Measurements from ENCODE around the gene KRABD2.
"Not testable (repeated sequence)": the region's sequence is repeated elsewhere in the genome, so short reads cannot be mapped to it uniquely, and the experiment has no call there.

KRABD2 gene

DNA sequence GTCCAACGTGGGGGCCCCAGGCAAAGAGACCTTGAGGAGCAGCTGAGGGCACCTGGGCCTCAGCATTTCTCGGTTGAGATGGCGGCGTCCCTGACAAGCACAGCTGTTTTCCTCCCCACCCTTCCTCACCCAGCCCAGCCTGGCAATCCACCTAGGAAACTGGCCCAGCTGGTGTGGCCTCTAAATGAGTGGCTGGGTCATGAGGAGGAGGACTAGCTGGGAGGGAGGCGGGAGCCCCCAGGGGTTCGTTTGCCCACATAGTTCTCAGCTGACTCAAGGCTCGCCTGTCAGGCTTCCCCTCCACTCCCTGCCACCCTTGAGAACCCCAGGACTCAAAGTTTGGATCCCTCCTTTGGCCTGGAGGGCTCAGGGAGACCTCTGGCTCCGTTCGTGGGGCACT lies 15.2 kb upstream of the KRABD2 start:
- H3K9me3 Mint-ChIP-seq: no peaks in the 10 kb centered on the region
- H3K36me3 Mint-ChIP-seq: no peaks in the 10 kb centered on the region
- peaks cover 0 to 1% (median 0%) of the 10 kb centered on the region in 5 donors for H3K27me3 Mint-ChIP-seq
- no peak for ATAC-seq
- peaks cover 11 to 30% (median 23%) of the 10 kb centered on the region in 4 donors for H3K4me1 Mint-ChIP-seq
- POLR2A ChIA-PET: interaction anchor here (1.6 kb wide), 1 partner anchor 8 kb away, joined by 6 read pairs; no protein-coding TSS in a partner anchor
- H3K27ac Mint-ChIP-seq: peak overlapping the region in 2 of 10 donors; percentile 55 to 90
- DNase-seq: no peak
- H3K4me3 Mint-ChIP-seq: no peak overlapping the region

DNA sequence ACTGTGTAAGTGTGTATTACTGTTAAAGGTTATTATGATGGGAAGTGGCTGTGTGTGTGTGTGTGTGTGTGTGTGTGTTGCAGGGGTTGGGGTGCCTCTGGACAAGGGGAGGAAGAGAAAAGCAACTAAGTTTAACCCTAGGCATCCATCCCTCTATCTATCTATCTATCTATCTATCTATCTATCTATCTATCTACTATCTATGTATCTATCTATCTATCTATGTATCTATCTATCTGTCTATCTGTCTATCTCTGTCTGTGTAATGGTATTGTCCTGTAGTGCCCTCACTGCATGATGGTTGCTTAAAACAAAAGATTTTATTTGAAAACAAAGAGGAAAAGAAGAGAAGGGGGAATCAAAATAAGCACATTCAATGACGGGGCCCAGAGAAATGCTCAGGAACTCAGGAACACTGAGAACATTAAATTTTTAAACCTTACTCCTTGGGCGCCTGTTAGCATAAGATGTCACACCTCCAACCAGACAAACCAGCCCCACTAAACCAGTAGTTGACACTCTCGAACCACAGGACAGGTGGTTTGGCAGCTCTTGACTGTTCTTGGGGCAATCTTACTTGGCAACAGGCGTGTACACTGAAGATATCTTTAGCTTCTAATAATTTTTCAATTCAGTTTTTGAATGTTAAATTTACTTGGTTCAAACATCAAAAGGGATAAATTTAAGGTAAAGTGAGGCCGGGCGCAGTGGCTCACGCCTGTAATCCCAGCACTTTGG lies 11.6 kb upstream of the KRABD2 start:
- POLR2A ChIA-PET: no interaction called here
- Mint-ChIP-seq H3K27me3 (no peaks in the 10 kb centered on the region), H3K9me3 (no peaks in the 10 kb centered on the region), H3K36me3 (peaks cover 0 to under 1% (median under 1%) of the 10 kb centered on the region in 3 donors), H3K4me1 (peaks cover 12 to 36% (median 34%) of the 10 kb centered on the region in 4 donors), H3K4me3 (peak overlapping the region in 3 of 10 donors; percentile 6 to 68 (median 35)), H3K27ac (peak overlapping the region in 5 of 10 donors; percentile 5 to 90 (median 44))
- no peak for ATAC-seq
- peak in 1 of 10 donors; percentile 58 for DNase-seq

DNA sequence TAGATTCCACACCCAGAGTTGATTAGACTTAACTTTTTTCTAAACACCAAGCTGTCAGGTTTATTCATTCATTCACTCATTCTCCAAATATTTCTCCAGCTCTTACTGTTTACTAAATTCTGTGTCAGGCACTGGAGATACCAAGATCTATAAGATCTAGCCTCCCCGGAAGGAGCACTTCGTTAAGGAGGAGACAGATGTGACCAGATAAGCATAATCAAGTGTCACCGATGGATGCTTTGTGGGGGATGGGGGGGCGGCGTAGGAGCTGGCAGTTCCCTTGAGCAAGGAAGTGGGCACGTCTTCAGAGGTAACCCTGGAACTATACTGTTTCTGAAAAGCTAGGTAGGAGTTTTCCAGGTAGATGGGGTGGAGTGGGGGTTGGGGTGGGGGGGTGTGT lies 10.3 kb upstream of the KRABD2 start:
- no peaks in the 10 kb centered on the region for H3K9me3 Mint-ChIP-seq
- H3K4me3 Mint-ChIP-seq: peak overlapping the region in 2 of 10 donors; percentile 5 to 37
- H3K36me3 Mint-ChIP-seq: peaks cover 0 to 11% (median 6%) of the 10 kb centered on the region in 3 donors
- POLR2A ChIA-PET: interaction anchor here (0.6 to 0.7 kb wide), 2 partner anchors 49 to 361 kb away, joined by 3 read pairs; partner anchors contain the start of gene NDEL1
- ATAC-seq: no peak
- peak overlapping the region in 7 of 10 donors; percentile 20 to 83 (median 44) for H3K27ac Mint-ChIP-seq
- no peak for DNase-seq
- H3K27me3 Mint-ChIP-seq: no peaks in the 10 kb centered on the region
- peaks cover 12 to 47% (median 43%) of the 10 kb centered on the region in 4 donors for H3K4me1 Mint-ChIP-seq

DNA sequence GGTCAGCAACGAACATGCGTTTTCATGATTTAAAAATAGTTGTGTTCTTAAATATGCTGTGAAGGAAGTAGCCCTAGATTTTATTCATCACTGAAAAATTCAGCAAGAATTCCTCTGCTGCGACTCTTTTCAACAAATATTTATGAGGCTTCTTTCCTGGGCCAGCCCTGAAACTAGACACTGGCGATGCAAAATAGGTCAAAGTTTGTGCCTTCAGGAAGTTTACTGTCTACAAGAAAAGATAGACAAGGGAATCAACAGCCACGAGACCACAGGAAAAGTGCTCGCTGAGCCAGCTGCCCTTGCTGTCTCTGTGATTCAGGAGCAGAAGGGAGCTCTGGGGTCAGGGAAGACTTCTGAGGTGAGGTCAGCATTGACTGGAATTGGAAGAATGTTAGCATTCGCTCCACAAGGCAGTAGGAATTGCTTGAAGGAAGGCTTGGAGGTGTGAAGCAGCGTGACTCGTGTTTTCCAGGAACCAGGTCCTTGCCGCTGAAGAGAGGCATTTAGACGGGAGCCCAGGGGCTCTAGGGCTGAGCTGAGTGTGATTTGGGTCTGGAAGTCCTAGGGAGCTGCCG lies 8.4 kb upstream of the KRABD2 start:
- no peaks in the 10 kb centered on the region for H3K9me3 Mint-ChIP-seq
- ATAC-seq (no peak), DNase-seq (no peak)
- H3K27ac Mint-ChIP-seq: peak overlapping the region in 8 of 10 donors; percentile 59 to 98 (median 93)
- H3K27me3 Mint-ChIP-seq: no peaks in the 10 kb centered on the region
- peak overlapping the region; percentile 52 to 100 (median 98) for H3K4me3 Mint-ChIP-seq
- peaks cover 20 to 65% (median 59%) of the 10 kb centered on the region in 4 donors for H3K4me1 Mint-ChIP-seq
- POLR2A ChIA-PET: interaction anchor here (0.9 kb wide), 1 partner anchor 8 kb away, joined by 3 read pairs; the partner anchor contains the start of gene KRABD2
- H3K36me3 Mint-ChIP-seq: peaks cover 6 to 28% (median 9%) of the 10 kb centered on the region in 3 donors

DNA sequence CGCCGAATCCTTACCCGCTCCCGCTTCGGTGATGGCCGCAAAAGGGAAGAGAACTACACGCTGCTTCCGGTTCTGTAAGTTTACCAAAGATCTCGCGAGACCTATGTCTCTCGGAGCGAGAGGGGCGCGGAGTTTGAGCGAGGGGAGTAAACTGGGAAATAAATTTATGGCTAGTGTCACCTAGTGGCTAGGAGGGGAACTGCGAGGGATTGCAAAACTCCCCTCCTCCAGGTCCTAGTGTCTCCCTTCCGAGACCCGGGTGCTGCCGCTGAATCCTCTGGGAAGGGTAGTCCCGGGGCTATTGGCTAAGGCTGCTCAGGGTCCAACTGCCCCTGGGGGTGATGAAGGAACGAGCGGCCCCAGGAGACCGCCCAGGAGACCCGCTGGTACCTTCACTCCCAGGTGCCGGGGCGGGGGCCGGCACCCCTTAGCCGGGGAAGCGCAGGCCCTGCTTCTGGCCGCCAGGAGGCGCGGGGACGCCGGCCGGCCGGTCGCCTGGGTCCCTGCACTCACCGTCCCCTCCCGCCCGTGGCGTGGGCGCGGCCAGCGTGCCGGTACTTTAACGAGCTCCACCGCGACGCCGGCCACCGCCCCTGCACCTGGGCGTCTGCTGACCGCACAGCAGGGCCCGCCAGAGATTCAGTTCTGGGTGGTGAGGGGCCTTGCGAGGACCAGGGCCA lies 6.8 kb upstream of the KRABD2 start, which contains the start of gene RPL26:
TSS of gene RPL26 (minus strand) at position 51 of the 680 bp plus-strand sequence. CDS start 883 bp downstream, outside the sequence.
- DNase-seq (peak; percentile 82 to 100 (median 96)), ATAC-seq (peak; percentile 87 to 91)
- POLR2A ChIA-PET: interaction anchor here (0.6 to 1.5 kb wide), 11 partner anchors 9 to 541 kb away, joined by 3 to 11 read pairs (median 6); partner anchors contain the start of genes CTC1, NDEL1 and SLC25A35
- Mint-ChIP-seq H3K27ac (peak within 1 kb of the TSS; percentile 93 to 99 (median 96)), H3K4me3 (peak within 1 kb of the TSS; percentile 92 to 100 (median 98)), H3K27me3 (no peaks in the 10 kb centered on the region), H3K4me1 (peaks cover 20 to 75% (median 67%) of the 10 kb centered on the region in 4 donors), H3K9me3 (no peaks in the 10 kb centered on the region), H3K36me3 (peaks cover 12 to 44% (median 15%) of the 10 kb centered on the region in 3 donors)

DNA sequence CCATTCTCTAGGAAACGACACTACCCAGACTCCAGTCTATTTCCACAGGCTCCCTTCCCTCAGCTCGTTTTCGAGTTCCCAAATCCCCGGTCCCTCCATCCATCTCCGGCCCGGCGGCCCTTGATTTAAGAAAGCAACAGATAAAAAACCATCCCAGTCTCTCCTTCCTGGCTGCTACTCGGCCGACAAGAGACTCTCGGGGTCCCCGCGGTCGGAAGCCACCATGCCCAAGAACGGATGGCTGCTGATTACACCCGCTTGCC lies 6.3 kb upstream of the KRABD2 start:
- Mint-ChIP-seq H3K36me3 (peaks cover 12 to 48% (median 15%) of the 10 kb centered on the region in 3 donors), H3K27ac (peak overlapping the region; percentile 93 to 99 (median 96)), H3K27me3 (no peaks in the 10 kb centered on the region), H3K4me3 (peak overlapping the region; percentile 92 to 100 (median 98)), H3K9me3 (no peaks in the 10 kb centered on the region), H3K4me1 (peaks cover 20 to 72% (median 66%) of the 10 kb centered on the region in 4 donors)
- ATAC-seq (peak in 1 of 2 donors; percentile 1), DNase-seq (no peak)
- POLR2A ChIA-PET: interaction anchor here (0.6 to 1.5 kb wide), 5 partner anchors 11 to 363 kb away, joined by 3 to 7 read pairs (median 4); no protein-coding TSS in a partner anchor

DNA sequence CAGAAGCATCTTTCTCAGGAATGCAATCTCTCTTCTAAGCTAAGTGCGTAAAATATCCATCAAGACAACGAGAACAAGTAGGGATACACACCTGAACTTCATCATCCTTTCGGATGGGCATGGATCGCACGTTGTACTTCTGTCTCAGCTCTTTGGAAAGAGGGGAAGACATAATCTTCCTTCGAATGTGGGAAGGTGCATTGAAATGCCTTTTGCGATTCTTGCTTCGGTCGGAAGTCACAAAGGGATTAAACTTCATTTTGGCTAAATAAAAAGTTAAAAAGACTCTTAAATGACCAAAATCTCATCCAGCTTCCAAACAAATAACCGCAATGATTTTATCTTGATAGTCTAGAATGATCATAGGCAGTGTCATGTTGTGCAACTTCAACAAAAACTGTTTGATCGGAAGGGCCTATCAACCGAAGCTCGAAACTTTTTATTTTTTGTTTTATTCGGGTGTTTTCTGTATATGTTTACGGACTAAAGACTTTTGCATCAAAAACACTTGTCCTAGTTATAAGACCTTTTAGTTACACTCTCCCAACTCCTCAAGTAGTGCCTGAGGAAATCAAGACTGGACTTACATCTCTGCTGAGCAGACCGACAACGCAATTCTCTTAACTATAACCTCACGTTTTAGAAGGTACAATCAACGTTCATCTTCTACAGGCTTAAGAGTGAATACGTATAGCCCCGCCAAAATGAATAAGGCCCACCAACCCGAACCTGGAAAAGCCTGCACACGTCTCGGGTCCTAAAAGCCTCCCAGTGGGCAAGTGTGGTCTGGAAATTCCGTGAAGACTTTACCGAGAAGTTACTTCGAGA lies 5.8 kb upstream of the KRABD2 start:
- ATAC-seq (no peak), DNase-seq (peak in 1 of 10 donors; percentile 11)
- Mint-ChIP-seq H3K4me1 (peaks cover 20 to 73% (median 65%) of the 10 kb centered on the region in 4 donors), H3K27ac (peak overlapping the region; percentile 93 to 99 (median 96)), H3K9me3 (no peaks in the 10 kb centered on the region), H3K27me3 (no peaks in the 10 kb centered on the region), H3K4me3 (peak overlapping the region; percentile 92 to 100 (median 98)), H3K36me3 (peaks cover 12 to 54% (median 15%) of the 10 kb centered on the region in 3 donors)
- POLR2A ChIA-PET: interaction anchor here (0.6 to 1.5 kb wide), 6 partner anchors 12 to 364 kb away, joined by 3 to 7 read pairs (median 4); no protein-coding TSS in a partner anchor

DNA sequence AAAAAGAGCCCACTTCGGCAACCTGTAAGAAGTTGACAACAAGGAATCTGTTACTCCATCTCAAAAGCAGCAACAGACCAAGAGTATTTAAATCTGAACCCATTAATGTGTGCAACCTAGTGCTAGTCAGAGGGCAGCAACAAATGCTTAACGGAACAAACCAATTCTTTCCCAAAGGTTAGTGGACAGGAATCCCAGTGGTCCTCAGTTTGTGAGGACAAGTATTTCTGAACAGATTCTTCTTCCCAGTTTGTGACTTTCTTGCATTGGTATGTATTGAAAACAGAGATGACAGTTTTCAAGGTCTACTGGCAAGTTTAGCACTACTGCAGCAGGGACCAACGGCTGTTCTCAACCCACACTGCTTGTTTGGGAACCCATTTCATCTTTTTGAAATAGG lies 3.5 kb upstream of the KRABD2 start:
- peak overlapping the region in 4 of 10 donors; percentile 4 to 100 (median 60) for H3K4me3 Mint-ChIP-seq
- H3K36me3 Mint-ChIP-seq: peaks cover 12 to 64% (median 16%) of the 10 kb centered on the region in 3 donors
- peak overlapping the region in 2 of 10 donors; percentile 74 to 98 for H3K27ac Mint-ChIP-seq
- H3K4me1 Mint-ChIP-seq: peaks cover 17 to 85% (median 71%) of the 10 kb centered on the region in 4 donors
- H3K27me3 Mint-ChIP-seq: no peaks in the 10 kb centered on the region
- POLR2A ChIA-PET: no interaction called here
- no peaks in the 10 kb centered on the region for H3K9me3 Mint-ChIP-seq
- DNase-seq (no peak), ATAC-seq (no peak)

DNA sequence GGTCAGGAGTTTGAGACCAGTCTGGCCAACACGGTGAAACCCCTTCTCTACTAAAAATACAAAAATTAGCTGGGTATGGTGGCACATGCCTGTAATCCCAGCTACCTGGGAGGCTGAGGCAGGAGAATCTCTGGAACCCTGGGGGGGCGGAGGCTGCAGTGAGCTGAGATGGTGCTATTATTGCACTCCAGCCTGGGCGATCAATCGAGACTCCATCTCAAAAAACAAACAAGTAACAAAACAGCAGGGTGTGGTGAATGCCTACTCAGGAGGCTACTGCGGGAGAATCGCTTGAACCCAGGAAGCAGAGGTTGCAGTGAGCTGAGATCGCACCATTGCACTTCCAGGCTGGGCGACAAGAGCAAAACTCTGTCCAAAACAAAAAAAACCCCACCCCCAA lies 1.6 kb upstream of the KRABD2 start:
- POLR2A ChIA-PET, H3K27me3 Mint-ChIP-seq, H3K9me3 Mint-ChIP-seq, DNase-seq, ATAC-seq: not testable (repeated sequence)
- H3K4me1 Mint-ChIP-seq: peaks cover 13 to 77% (median 60%) of the 10 kb centered on the region in 4 donors
- peak overlapping the region in 2 of 10 donors; percentile 22 to 85 for H3K4me3 Mint-ChIP-seq
- H3K27ac Mint-ChIP-seq: peak overlapping the region in 6 of 10 donors; percentile 32 to 91 (median 50)
- H3K36me3 Mint-ChIP-seq: peaks cover 12 to 64% (median 16%) of the 10 kb centered on the region in 3 donors

DNA sequence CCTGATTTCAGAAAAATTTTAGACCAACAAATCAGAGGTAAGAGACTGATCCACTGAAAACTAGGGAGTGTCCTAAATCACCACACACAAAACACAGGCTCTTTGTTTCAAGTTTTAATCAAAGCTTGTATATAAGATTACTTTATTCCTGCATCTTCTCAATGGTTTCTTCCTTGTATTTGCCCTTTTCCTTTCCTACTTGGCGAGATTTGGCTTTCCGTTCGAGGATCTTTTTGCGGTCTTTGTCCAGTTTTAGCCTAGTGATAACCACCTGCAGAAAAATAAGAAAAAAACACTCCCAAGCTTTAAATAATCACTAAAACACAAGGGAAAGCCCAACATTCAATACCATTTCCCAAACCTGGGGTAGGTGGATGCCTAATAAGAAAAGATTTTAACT lies 918 bp upstream of the KRABD2 start:
- no peak for DNase-seq
- Mint-ChIP-seq H3K27me3 (no peaks in the 10 kb centered on the region), H3K36me3 (peaks cover 6 to 58% (median 16%) of the 10 kb centered on the region in 3 donors), H3K9me3 (no peaks in the 10 kb centered on the region), H3K27ac (peak overlapping the region in 9 of 10 donors; percentile 29 to 94 (median 82)), H3K4me1 (peaks cover 13 to 70% (median 54%) of the 10 kb centered on the region in 4 donors), H3K4me3 (peak overlapping the region; percentile 55 to 92 (median 86))
- ATAC-seq: no peak
- POLR2A ChIA-PET: interaction anchor here (0.5 to 2.1 kb wide), 5 partner anchors 8 to 571 kb away, joined by 3 to 10 read pairs (median 5); partner anchors contain the start of genes CTC1 and SLC25A35

DNA sequence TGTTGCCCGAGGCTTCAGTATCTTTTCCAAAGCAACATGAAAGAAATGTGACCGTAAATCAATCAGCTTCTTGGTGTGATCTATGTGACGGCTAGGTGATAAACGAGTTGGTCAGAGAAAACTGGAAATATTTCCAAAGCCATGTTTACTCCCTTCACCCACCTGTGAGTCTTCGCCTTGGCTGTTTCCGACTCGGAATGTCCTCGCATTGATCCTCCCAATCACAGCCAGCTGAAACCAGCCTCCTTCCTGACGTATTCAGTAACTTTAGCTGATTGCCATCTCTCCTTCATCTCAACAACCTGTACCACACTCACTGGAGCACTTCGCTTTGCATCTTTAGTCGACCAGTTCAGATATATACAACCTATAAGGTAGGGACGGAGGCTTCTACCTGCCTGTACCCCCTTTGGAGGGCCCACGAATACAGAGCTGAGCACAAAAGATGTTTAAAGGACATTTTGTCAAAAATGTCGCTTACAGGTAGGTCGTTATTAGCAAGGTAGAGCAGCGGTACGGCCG lies 705 bp downstream of the KRABD2 start:
- Mint-ChIP-seq H3K4me1 (peaks cover 12 to 55% (median 46%) of the 10 kb centered on the region in 4 donors), H3K27me3 (no peaks in the 10 kb centered on the region), H3K27ac (peak overlapping the region; percentile 19 to 96 (median 92)), H3K4me3 (peak overlapping the region; percentile 64 to 96 (median 91)), H3K36me3 (peaks cover 6 to 56% (median 13%) of the 10 kb centered on the region in 3 donors), H3K9me3 (no peaks in the 10 kb centered on the region)
- no peak for DNase-seq
- peak in 1 of 2 donors; percentile 4 for ATAC-seq
- POLR2A ChIA-PET: interaction anchor here (1.4 to 2.1 kb wide), 3 partner anchors 9 to 153 kb away, joined by 3 to 10 read pairs (median 5); partner anchors contain the start of gene SLC25A35

All from naive thymus-derived CD8-positive, alpha-beta T cell (primary cell).